Measurements from ENCODE around the gene ARL14EP.

- TF ChIP-seq POLR2A (IDR thresholded peaks at IDR 0.05) (no peak), CTCF (IDR thresholded peaks at IDR 0.05) (no peak)
Observed at GRCh38 chr11:30310623-30311022, 12.3 kb upstream of the ARL14EP start.
